NOMO-1 (cell line): ENCODE measurements around the gene PLCD1.
"Not testable (repeated sequence)": the region's sequence is repeated elsewhere in the genome, so short reads cannot be mapped to it uniquely, and the experiment has no call there.

Experiments
- DNase-seq, 2 experiments: peaks; one replicate each; lab custom pipeline; 2025; ENCODE audit not compliant: unreplicated experiment in 2 of 2; lab: John Stamatoyannopoulos, UW

The PLCD1 gene

DNA sequence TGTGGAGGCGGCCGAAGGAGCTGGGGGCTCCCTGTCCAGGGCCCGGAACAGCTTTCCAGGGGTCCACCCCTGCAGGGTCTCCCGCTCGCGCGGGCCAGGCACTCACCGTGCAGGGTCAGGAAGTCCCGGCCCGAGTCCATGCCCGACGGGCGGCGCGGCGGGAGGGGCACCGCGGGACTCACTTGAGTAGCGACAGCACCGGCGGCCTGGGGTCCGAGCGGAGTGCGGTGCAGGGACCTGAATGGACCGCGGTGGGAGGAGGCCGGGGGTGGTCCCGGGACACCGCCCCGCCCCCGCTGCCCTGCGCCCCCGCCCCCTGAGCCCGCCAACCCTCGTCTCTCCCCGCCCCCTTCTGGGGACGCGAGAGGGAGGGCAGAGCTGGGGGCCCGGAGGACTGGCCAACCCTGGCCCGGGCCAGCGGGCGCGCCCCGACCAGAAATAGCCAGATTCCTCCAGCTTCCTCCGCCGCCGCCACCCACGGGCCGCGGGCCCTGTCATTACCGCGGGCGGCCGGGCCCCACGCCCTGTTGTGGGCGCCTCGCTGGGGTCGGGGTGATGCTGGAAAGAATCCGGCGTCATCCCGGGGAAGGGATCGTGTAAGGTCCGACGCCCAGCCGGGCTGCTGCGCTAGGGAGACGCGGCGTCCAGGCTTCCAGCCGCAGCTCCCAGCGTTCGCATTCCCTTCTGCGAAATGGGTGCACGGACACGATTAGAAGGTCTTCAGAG is at the start of gene PLCD1:
Gene PLCD1, minus strand, starts transcription at position 243 of the 726 bp plus-strand sequence. Its CDS starts 103 bp downstream, at position 140.
- DNase-seq = peak in 1 of 2 experiments; percentile 12

DNA sequence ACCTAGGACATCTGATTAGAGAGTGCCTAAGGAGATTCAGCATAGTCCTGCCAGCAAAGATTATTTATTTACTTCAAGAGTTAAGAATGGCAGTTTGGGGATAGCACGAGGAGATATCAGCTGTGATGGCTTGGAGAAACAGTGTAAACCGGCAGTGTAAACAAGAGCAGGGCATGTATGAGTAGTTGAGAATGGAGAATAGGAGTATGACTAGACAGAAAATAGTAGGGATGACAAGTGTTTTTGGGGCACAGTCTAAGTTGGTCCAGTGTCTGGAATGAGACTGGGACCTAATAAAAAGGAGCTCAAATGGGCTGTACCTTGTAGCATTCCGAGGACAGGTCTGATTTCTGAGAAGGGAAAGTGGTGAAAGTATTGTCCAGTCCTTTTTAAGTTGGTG is 47.6 kb upstream of the PLCD1 start:
- not testable (repeated sequence) for DNase-seq

DNA sequence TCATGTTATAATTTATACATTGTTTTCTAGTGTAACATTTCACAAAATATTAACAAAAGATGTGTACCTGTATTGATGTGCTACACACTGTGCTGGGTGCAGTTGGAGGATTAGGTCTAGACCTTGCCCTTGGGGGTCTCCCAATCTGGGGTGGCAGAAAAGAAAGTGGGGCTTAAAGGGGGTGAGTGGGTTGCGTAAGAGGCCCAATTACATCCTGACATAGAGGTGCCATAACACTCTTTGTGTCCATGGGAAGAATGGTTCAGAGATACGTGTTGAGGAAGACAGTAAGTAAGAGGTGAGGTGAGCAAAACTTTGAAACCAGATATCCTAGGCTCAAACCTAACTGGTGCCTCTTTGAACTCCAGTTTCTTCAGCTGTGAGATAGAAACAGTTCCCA is 40.6 kb upstream of the PLCD1 start:
- no peak for DNase-seq

DNA sequence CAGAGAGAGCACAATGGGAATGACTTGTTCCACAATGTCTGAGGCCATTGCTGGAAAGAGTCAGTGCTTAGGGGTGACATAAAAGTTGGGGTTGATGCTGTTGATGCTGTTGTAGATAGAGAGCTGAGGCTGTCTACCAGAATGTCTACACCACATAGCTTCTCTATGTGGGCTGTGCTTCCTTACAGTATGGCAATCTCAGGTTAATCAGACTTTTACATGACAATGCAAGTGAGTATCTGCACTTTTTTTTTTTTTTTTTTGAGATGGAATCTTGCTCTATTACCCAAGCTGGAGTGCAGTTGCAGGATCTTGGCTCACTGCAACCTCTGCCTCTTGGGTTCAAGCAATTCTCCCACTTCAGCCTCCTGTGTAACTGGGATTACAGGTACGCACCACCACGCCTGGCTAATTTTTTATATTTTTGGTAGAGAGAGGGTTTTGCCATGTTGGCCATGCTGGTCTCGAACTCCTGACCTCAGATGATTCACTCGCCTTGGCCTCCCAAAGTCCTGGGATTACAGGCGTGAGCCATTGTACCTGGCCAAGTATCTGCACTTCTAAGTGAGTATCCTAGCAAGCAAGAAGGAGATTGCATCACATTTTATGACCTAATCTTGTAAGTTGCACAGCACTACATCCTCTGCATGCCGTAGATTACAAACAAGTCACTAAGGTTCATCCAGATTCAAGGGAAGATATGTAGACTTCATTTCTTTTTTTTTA is 38.2 kb upstream of the PLCD1 start:
- DNase-seq = peak in 1 of 2 experiments; percentile 19

DNA sequence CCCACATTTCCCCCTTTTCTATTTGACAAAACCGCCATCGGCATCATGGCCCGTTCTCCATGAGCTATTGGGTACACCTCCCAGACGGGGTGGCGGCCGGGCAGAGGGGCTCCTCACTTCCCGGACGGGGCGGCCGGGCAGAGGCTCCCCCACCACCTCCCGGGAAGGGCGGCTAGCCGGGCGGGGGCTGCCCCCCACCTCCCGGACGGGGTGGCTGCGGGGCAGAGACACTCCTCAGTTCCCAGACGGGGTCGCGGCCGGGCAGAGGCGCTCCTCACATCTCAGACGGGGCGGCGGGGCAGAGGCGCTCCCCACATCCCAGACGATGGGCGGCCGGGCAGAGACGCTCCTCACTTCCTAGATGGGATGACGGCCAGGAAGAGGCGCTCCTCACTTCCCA is 35.0 kb upstream of the PLCD1 start:
- DNase-seq = not testable (repeated sequence)

DNA sequence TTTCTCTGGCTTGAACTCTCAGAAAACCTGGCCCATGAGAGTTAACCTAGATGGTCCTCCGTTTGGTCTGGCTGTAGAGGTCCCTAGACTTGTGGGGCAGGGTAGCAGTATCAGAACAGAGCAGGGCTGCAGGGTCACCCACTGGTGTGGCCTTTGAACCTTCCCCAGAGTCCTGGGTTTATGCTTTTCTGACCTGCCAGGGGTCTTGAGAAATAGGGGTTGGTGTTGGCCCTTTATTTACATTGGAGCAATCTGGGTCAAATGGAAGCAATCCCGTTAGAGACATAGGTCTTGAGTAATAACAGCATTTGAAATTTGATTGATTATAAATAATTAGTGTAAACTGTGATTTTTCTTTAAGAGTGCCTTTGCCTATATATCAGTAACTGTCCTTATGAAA is 33.4 kb upstream of the PLCD1 start:
- no peak for DNase-seq

DNA sequence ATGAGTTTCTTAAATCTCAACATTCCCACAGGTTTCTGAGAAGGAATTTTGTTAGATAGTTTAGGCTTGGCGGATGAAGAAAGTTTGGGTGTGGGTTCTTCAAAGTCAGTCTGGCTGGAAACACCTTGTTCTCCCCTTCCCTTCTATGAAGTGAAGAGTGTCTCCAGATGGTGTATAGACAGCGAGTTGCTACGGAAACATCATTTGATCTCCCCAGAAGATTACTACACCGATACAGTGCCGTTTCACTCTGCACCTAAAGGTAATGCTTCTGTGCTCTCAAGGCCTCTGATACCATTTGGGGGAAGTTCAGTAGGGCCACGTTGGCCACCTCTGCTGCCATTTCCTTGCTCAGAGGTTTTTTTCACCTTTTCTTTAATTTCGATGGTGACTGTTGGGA is 30.1 kb upstream of the PLCD1 start:
- DNase-seq = no peak

DNA sequence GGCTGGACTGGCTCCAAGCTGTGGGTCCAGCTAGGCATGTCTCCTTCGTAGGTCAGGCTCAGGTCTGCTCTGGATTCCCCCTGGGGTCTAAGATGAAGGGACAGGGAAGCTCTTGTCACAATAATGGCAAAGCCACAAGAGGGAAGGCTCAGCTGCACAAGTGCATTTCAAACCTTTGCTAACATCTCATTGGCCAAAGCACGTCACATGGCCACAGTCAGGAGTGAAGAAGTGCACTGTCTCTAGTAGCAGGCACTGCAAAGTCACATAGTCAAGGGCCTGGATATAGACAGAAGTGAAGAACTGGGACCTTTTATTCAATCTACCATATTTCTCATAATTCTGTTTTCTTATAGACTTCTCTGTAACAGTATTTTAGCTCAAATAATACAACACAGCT is 29.7 kb upstream of the PLCD1 start:
- DNase-seq = no peak

DNA sequence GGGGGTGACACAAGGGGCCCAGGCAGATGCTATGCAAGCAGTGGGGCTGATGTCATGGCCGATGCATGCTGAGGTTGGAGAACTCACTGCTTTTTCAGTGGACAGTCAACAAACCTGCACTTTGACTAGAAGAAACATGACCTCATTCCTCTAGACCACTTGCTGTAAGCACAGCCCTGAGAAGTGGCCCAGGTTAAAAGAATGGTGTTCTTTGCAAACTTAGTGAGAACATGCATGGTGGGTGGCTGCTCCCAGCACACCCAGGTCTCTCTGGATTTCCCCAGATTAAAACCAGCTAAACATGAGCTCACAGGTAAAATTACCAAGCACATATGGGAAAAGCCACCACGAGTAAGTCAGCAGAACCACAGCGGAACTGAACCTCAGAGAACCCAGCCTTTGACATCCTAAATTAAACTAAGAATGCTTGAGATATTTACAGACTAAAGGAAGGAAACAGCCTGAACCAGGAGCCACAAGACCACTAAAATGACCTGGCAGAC is 25.1 kb upstream of the PLCD1 start:
- no peak for DNase-seq

DNA sequence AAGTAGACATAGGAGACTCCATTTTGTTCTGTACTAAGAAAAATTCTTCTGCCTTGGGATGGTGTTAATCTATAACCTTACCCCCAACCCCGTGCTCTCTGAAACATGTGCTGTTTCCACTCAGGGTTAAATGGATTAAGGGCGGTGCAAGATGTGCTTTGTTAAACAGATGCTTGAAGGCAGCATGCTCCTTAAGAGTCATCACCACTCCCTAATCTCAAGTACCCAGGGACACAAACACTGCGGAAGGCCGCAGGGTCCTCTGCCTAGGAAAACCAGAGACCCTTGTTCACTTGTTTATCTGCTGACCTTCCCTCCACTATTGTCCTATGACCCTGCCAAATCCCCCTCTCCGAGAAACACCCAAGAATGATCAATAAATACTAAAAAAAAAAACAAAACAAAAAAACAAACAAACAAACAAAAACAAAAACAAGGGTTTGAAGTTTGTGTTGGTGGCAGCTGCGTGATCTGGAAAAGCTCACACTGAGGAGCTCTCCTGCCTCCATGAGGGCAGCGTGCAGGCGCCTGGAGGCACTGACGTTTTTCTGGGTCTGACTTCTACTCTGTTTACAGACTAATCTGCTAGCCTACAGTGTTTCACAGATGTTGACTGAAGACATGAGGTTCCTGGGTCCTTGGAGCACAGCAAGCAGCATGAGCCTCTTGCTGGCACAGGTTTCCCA is 24.5 kb upstream of the PLCD1 start:
- DNase-seq = not testable (repeated sequence)

DNA sequence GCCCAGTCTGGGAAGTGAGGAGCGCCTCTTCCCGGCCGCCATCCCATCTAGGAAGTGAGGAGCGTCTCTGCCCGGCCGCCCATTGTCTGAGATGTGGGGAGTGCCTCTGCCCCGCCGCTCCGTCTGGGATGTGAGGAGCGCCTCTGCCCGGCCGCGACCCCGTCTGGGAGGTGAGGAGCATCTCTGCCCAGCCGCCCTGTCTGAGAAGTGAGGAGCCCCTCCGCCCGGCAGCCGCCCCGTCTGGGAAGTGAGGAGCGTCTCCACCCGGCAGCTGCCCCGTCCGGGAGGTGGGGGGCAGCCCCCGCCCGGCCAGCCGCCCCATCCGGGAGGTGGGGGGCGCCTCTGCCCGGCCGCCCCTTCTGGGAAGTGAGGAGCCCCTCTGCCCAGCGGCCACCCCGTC is 23.8 kb upstream of the PLCD1 start:
- not testable (repeated sequence) for DNase-seq

DNA sequence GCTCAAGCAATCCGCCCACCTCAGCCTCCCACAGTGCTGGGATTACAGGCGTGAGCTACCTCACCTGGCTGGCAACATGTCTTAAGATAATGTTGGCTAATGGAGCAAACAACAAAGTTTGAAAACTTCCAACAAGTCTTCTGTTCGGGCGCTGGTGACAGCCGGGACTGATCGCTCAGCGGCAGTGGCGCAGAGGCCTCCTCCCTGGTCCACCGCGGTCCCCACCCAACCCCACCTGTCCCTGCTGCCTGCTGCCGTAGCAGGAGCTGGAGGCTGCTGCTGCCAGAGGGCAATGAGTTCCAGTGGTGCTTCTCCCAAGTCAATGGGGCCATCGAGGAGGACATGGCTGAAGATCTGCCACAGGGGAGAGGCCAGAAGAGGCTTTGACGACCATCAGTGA is 21.7 kb upstream of the PLCD1 start:
- DNase-seq = no peak

DNA sequence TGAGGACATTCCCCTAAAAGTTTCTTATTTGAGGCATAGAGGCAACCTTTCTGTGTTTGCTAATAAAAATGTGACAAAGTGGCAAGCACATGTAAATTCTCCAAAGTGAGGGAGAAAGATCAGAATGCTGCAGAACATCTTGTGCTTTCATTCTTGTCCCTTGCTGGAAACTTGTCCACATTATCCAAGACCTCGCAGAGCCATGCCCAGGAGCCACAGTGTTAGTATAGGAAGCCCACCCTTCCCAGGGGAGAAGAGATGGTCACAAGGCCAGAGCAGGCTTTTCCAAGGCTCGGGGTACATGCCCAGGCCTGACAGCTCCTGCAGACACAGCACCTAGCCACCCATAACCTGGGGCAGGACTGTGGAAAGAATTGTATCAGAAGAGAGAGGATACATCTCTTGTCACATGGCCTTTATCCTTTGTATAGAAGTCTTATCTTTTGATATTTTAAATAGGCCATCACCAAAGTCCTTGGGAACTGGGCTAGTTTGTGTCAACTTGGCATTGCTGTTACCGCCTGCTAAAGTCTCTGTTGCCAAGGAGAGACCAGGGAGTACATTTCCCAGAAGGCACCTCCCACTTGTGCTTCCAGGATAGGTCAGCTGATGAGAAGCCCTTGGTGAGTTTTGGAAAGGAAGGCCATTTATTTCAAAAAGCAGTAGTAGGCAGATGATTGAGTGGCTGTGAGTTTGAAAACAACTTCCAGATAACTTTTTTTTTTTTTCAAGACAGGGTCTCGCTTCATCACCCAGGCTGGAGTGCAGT is 20.1 kb upstream of the PLCD1 start:
- DNase-seq = no peak

DNA sequence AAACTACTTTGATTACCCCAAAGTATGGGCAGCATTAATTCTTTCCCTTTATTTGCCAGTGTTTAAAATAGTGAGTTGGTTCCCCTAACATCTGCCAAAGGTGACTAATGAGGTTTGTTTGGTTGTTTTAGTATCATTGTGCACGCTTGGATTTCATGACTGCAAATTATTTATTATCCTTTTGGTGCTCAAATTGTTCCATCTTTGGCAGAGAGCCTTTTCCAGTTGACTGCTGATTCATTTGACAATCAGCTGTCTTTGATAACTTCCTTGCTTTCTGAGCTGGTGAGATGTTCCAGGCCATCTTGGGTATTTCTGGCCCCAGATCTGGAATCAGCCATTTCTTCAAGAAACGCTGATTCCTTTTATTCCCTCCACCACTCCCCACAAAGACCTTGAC is 18.5 kb upstream of the PLCD1 start:
- no peak for DNase-seq

DNA sequence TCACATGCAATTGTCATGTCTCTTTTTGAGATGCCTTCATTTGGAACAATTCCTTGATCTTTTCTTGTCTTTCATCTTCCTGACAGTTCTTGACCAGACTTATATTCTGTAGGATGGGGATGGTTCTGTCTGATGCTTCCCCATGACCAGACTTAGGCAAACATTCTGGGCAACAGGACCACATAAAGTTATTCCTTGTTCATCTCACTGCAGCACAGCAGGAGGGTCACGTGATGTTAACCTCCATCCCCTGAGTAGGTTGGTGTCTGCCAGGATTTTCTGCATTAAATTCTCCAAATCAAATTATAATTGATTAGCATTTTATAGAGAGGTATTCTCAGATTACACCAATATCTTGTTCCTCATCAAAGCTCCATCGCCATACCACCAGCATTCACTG is 17.4 kb upstream of the PLCD1 start:
- DNase-seq = no peak

DNA sequence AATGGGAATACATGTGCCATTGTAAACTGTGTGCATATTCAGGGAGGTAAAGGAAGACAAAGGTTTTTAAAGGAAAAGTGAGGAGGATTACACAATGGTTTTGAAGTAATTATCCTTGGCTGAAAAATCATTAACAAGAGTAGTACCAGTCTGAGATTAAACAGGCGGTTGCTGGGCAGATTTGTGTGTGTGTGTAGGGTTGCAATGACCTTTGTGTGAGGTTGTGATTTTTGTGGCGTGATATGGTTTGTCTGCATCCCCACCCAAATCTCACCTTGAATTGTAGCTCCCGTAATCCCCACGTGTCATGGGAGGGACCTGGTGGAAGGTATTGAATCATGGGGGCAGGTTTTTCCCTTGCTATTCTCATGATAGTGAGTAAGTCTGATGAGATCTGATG is 16.6 kb upstream of the PLCD1 start:
- no peak for DNase-seq

DNA sequence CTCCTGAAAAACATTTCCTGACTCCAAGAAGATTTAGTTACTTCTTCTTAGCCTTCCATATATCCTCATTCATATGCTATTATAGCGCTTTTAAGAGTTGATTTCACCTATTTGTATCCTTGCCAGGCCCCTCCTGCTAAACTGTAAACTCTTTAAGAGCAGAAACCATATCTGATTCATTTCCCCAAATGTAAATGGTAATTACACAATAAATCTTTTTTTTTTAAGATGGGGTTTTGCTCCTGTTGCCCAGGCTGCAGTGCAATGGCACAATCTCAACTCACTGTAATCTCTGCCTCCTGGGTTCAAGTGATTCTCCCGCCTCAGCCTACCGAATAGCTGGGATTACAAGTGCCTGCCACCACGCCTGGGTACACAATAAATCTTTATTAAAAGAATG is 14.0 kb upstream of the PLCD1 start:
- DNase-seq = peak; percentile 38 to 43

DNA sequence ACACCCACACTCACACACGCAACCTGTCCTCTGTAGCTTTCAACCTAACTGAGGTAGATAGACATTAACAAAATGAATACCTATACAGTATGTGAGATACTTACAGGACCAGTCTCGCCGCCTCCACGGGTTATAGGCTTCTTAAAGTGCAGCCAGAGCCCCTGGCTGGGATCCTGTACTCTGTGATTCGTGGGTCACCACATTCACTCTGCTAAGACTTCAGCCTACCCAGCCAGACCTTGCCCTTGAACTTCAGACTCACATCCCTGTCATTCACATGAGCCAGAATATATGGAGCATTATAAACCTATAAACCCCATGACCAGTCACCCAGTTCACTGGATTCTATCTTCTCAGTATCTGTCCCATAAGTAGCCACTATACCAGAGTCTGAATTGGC is 11.0 kb upstream of the PLCD1 start:
- no peak for DNase-seq

DNA sequence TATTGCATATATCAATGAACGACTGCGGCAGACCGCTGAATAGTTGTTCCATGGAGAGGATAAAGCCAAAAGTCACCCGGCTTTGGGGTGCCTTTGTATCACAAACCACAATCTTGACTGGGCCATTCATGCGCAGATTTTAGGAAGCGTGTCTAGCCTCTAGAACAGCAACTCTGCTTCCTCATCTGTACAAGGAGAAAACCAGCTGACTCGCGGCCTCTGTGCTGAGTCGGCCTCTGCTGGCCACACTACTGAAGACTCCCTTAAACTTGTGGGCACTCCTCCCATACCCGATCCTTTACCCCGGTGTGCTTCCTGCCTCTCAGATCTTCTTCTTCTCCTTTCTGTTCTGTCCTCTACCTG is 10.4 kb upstream of the PLCD1 start:
- DNase-seq = peak; percentile 86 to 88

DNA sequence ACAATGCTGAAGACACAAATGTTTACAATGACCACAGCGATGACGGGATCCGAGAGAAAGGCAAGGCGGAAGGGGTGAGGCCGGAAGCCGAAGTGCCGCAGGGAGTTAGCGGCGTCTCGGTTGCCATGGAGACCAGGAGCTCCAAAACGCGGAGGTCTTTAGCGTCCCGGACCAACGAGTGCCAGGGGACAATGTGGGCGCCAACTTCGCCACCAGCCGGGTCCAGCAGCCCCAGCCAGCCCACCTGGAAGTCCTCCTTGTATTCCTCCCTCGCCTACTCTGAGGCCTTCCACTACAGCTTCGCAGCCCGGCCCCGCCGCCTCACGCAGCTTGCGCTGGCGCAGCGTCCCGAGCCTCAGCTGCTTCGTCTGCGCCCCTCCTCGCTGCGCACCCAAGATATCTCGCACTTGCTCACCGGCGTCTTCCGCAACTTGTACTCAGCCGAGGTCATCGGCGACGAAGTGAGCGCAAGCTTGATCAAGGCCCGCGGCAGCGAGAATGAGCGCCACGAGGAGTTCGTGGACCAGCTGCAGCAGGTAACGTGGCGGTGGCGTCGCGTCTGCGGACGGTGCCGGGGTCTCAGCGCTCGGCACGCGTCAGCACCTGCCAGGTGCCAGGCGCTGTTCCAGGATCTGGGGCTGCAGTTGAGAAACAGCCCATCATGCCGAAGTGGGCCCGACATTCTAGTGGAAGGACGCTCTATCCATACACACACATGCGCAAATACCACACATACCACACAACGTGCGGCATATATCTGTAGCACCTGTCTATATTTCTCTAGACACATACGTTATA is 9.9 kb upstream of the PLCD1 start, which contains the start of gene DLEC1:
Gene DLEC1, plus strand, starts transcription at position 108 of the 798 bp plus-strand sequence. Its CDS starts 18 bp downstream, at position 126.
- DNase-seq = peak; percentile 62 to 67
